Body of pancreas (tissue), 4 donors: ENCODE results near the gene TIAM1.

Experiments
- CTCF ChIP-seq, 7 experiments: fragments of 450-650 bp in 4 of 7; fragments of 200-600 bp in 3 of 7; sonication (generic) in 3 of 7; IDR thresholded peaks; one replicate each; pipeline ENCODE4 v1.5.1; 2016 to 2019; ENCODE audit warnings: antibody characterized with exemption in 7 of 7
- POLR2A ChIP-seq, 3 donors: fragments of 450-650 bp; IDR thresholded peaks; one replicate each; pipeline ENCODE4 v1.6.1; 2016; ENCODE audit warnings: antibody characterized with exemption in 3 of 3, mild to moderate bottlenecking in 2 of 3

- TF ChIP-seq CTCF (IDR thresholded peaks at IDR 0.05) (no peak), POLR2A (IDR thresholded peaks at IDR 0.05) (no peak)
Observed at GRCh38 chr21:31262728-31263127, 81.3 kb downstream of the TIAM1 start.
